GM13977 (cell line): Measurements from ENCODE around the gene MBD3.
"Not testable (repeated sequence)": the region's sequence is repeated elsewhere in the genome, so short reads cannot be mapped to it uniquely, and the experiment has no call there.

Experiments used
- DNase-seq: peaks from one replicate; pipeline ENCODE4 v3.0.0; 2012; ENCODE audit warnings: low spot score
- CTCF ChIP-seq: IDR thresholded peaks from 2 replicates; pipeline ENCODE4 v1.5.1; 2012; ENCODE audit warnings: mild to moderate bottlenecking, control low read depth; ENCODE audit not compliant: insufficient read depth; ENCODE audit errors: extremely low read depth, missing control alignments
- in situ Hi-C: fragments of 300-500 bp; cut with MboI; formaldehyde crosslinking; loops from one replicate; pipeline ENCODE4 v1.12.0; 2022; ENCODE audit warnings: low sequenced_read_pairs, low pct_unique_long_range_greater_than_20kb, mixed read lengths, inconsistent platforms; ENCODE audit not compliant: unreplicated experiment

MBD3 gene

GRCh38 chr19:1551068-1552040 is 41.3 kb downstream of the MBD3 start:
- TF ChIP-seq CTCF = no peak
- in situ Hi-C loops = no loop called here
- DNase-seq = no peak

GRCh38 chr19:1549332-1549945 is 43.2 kb downstream of the MBD3 start:
- in situ Hi-C loops = loop anchor here (10.0 kb wide), 1 partner anchor 225 kb away; no protein-coding TSS in a partner anchor
- TF ChIP-seq CTCF = no peak
- no peak for DNase-seq

- no peak for DNase-seq
- TF ChIP-seq CTCF = no peak
- in situ Hi-C loops = loop anchor here (10.0 kb wide), 1 partner anchor 234 kb away; no protein-coding TSS in a partner anchor
These were observed 52.2 kb downstream of the MBD3 start for GRCh38 chr19:1540365-1540925.

GRCh38 chr19:1539749-1540148 is 52.9 kb downstream of the MBD3 start:
- DNase-seq = not testable (repeated sequence)
- in situ Hi-C loops = loop anchor here (10.0 kb wide), 1 partner anchor 235 kb away; no protein-coding TSS in a partner anchor

GRCh38 chr19:1538978-1539377 is 53.7 kb downstream of the MBD3 start:
- DNase-seq = no peak
- TF ChIP-seq CTCF = no peak
- in situ Hi-C loops = no loop called here

- in situ Hi-C loops, DNase-seq: not testable (repeated sequence)
These were observed 57.0 kb downstream of the MBD3 start for GRCh38 chr19:1535699-1536098.

- DNase-seq = no peak
- TF ChIP-seq CTCF = no peak
- in situ Hi-C loops = no loop called here
These were observed 57.7 kb downstream of the MBD3 start for GRCh38 chr19:1534972-1535371.
